RPMI8226 (cell line): ENCODE results near the gene BRINP3.

Source experiments
- DNase-seq: peaks from one replicate; pipeline ENCODE4 v3.0.0-alpha.2; 2015

BRINP3 gene

DNA sequence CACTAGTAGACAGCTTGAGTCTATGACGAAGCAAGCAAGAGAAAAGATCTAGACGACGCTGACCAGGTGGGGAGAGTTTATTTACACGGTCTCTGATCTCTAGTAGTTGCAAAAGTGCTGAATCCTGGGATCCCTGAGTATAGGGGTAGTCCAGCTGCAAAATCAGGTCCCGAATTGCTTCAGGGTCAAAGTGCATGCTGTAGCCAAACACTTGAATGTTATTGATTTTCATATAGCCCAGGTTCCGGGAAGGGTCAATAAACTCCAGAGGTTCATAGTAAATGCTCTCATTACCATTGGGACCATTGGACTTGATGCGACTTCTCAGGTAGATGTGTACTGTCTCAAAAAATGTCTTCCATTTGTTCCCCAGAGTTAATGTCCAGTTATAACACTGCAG is 379.6 kb downstream of the BRINP3 start:
- no peak for DNase-seq

DNA sequence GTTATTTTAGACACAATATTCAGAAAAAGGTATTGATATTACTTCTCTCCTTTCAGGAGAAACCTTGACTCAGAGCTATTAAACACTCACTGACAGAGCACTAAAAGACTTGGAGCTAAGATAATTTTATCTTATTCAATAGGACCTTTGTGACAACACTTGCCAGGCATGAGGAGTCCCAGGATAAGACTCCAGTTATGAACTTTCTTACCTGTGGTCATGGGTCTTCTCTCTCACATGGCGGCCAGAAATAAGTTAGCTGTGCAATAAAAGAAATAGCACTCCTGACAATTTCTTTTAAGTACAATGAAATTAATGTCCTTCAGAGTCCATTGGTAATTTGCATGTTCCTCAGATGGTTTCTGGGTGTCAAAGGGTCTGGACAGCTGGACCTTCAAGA is 382.1 kb downstream of the BRINP3 start:
- DNase-seq, result no peak

- DNase-seq, result peak; percentile 16
Measured at GRCh38 chr1:190084552-190084951, 393.1 kb downstream of the BRINP3 start.

GRCh38 chr1:190068304-190068703 is 409.4 kb downstream of the BRINP3 start:
- no peak for DNase-seq

DNA sequence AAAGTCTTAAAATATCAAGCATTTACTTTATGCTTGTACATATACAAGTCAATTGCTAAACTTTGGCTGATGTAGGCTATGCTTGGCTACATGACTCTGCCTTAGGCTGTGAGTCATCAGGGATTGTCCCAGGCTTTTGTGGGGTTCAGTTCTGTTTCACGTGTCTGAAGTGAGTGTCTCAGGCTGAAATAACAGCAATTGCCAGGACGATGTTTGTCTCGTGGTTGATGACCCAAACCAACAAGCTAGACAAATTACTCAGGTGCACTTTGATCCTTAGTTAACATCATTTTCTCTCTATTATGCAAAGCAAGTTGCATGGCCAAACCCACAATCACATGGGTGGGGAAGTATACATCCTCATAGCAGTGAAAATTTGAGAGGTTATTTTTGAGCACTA is 410.1 kb downstream of the BRINP3 start:
- DNase-seq, result no peak

- no peak for DNase-seq
Measured at GRCh38 chr1:190066011-190066410, 411.7 kb downstream of the BRINP3 start.

GRCh38 chr1:190049314-190049713 is 428.4 kb downstream of the BRINP3 start:
- DNase-seq, result no peak
